HEK293 (cell line): ENCODE results near the gene PPARD.
A peak's percentile ranks its signal among the peaks of the same experiment; 100 is the strongest.

Experiments
- CTCF ChIA-PET: fragments of 350-600 bp; formaldehyde crosslinking; extraction: SDS; loops from one replicate; lab custom pipeline; 2021; ENCODE audit warnings: antibody characterized with exemption; lab: Yijun Ruan, JAX
- POLR2A ChIA-PET: fragments of 300-600 bp; formaldehyde crosslinking; extraction: SDS; loops from one replicate; lab custom pipeline; 2020; ENCODE audit warnings: antibody characterized with exemption, inconsistent platforms; lab: Yijun Ruan, JAX
- H3K27ac ChIP-seq: fragments of 200-500 bp; sonication (Bioruptor generic); 2 replicates; pipeline ENCODE4 v1.5.1; 2014; ENCODE audit warnings: low read depth, low read length, control low read depth, inconsistent platforms; ENCODE audit errors: extremely low read depth
- H3K36me3 ChIP-seq, 2 experiments: fragments of 200-500 bp in 1 of 2; sonication (Bioruptor generic) in 1 of 2; 1 replicate in 1 of 2; 2 replicates in 1 of 2; pipeline ENCODE4 v1.5.1; 2014 to 2017; ENCODE audit warnings: inconsistent platforms in 2 of 2, low read length in 2 of 2; ENCODE audit not compliant: control insufficient read depth in 2 of 2, insufficient read depth in 1 of 2
- H3K4me1 ChIP-seq: fragments of 200-500 bp; sonication (Bioruptor generic); 2 replicates; pipeline ENCODE4 v1.5.1; 2014; ENCODE audit warnings: mild to moderate bottlenecking, low read length, inconsistent platforms; ENCODE audit not compliant: control insufficient read depth, insufficient read depth
- H3K4me3 ChIP-seq: 2 replicates; pipeline ENCODE4 v1.5.1; 2011; ENCODE audit warnings: low read depth, mild to moderate bottlenecking, control low read depth, low read length, moderate library complexity
- H3K9me3 ChIP-seq: fragments of 200-500 bp; sonication (Bioruptor generic); 2 replicates; pipeline ENCODE4 v1.5.1; 2014; ENCODE audit warnings: low read depth, low read length, inconsistent platforms; ENCODE audit not compliant: control insufficient read depth, insufficient read depth
- SCRT1 ChIP-seq: fragments of 450-650 bp; formaldehyde crosslinking; IDR thresholded peaks from 2 replicates; pipeline ENCODE4 v1.5.1; 2016; ENCODE audit warnings: missing biosample characterization, missing genetic modification characterization, borderline replicate concordance
- ZBTB21 ChIP-seq: fragments of 450-650 bp; formaldehyde crosslinking; IDR thresholded peaks from 2 replicates; pipeline ENCODE4 v1.5.1; 2017; ENCODE audit warnings: missing biosample characterization, missing genetic modification characterization
- ZFP37 ChIP-seq: fragments of 450-650 bp; formaldehyde crosslinking; IDR thresholded peaks from 2 replicates; pipeline ENCODE4 v1.5.1; 2016; ENCODE audit warnings: missing biosample characterization, missing genetic modification characterization
- ZNF16 ChIP-seq: fragments of 450-650 bp; formaldehyde crosslinking; IDR thresholded peaks from 2 replicates; pipeline ENCODE4 v1.5.1; 2016; ENCODE audit warnings: low read depth, missing biosample characterization, missing genetic modification characterization
- ZNF2 ChIP-seq: fragments of 450-650 bp; formaldehyde crosslinking; IDR thresholded peaks from 2 replicates; pipeline ENCODE4 v1.5.1; 2016; ENCODE audit warnings: missing biosample characterization, missing genetic modification characterization
- ZNF211 ChIP-seq: fragments of 450-650 bp; formaldehyde crosslinking; IDR thresholded peaks from 2 replicates; pipeline ENCODE4 v1.5.1; 2016; ENCODE audit warnings: low read depth, missing biosample characterization, missing genetic modification characterization
- ZNF664 ChIP-seq: fragments of 450-650 bp; formaldehyde crosslinking; IDR thresholded peaks from 2 replicates; pipeline ENCODE4 v1.5.1; 2016; ENCODE audit warnings: missing biosample characterization, missing genetic modification characterization
- ZNF76 ChIP-seq: fragments of 450-650 bp; formaldehyde crosslinking; IDR thresholded peaks from 2 replicates; pipeline ENCODE4; 2016; ENCODE audit warnings: low read depth, missing biosample characterization, missing genetic modification characterization, borderline replicate concordance
- ZSCAN16 ChIP-seq: fragments of 450-650 bp; formaldehyde crosslinking; IDR thresholded peaks from 2 replicates; pipeline ENCODE4 v1.5.1; 2016; ENCODE audit warnings: missing biosample characterization, missing genetic modification characterization
- ZSCAN30 ChIP-seq: fragments of 450-650 bp; IDR thresholded peaks from 2 replicates; pipeline ENCODE4 v1.5.1; 2018; ENCODE audit warnings: missing biosample characterization, mild to moderate bottlenecking, missing genetic modification characterization, moderate library complexity
- TF ChIP-seq, protein P1 (sequence below): fragments of 450-650 bp; formaldehyde crosslinking; IDR thresholded peaks from 2 replicates; pipeline ENCODE4 v1.5.1; 2017; ENCODE audit warnings: missing biosample characterization, missing genetic modification characterization
- TF ChIP-seq, protein P2 (sequence below): fragments of 450-650 bp; formaldehyde crosslinking; IDR thresholded peaks from 2 replicates; pipeline ENCODE4 v1.5.1; 2016; ENCODE audit warnings: missing biosample characterization, missing genetic modification characterization
- TF ChIP-seq, protein P3 (sequence below): fragments of 450-650 bp; formaldehyde crosslinking; IDR thresholded peaks from 2 replicates; pipeline ENCODE4 v1.5.1; 2017; ENCODE audit warnings: missing biosample characterization, missing genetic modification characterization
- TF ChIP-seq, protein P4 (sequence below): fragments of 450-650 bp; formaldehyde crosslinking; IDR thresholded peaks from 2 replicates; pipeline ENCODE4 v1.5.1; 2016; ENCODE audit warnings: missing biosample characterization, missing genetic modification characterization
- TF ChIP-seq, protein P5 (sequence below): fragments of 450-650 bp; formaldehyde crosslinking; IDR thresholded peaks from 2 replicates; pipeline ENCODE4 v1.5.1; 2016; ENCODE audit warnings: missing biosample characterization, missing genetic modification characterization
- TF ChIP-seq, protein P6 (sequence below): fragments of 450-650 bp; formaldehyde crosslinking; IDR thresholded peaks from 2 replicates; pipeline ENCODE4 v1.5.1; 2016; ENCODE audit warnings: missing biosample characterization, missing genetic modification characterization, borderline replicate concordance
- TF ChIP-seq, protein P7 (sequence below): fragments of 450-650 bp; formaldehyde crosslinking; IDR thresholded peaks from 2 replicates; pipeline ENCODE4 v1.5.1; 2016; ENCODE audit warnings: missing biosample characterization, missing genetic modification characterization, low read depth

The PPARD gene

DNA sequence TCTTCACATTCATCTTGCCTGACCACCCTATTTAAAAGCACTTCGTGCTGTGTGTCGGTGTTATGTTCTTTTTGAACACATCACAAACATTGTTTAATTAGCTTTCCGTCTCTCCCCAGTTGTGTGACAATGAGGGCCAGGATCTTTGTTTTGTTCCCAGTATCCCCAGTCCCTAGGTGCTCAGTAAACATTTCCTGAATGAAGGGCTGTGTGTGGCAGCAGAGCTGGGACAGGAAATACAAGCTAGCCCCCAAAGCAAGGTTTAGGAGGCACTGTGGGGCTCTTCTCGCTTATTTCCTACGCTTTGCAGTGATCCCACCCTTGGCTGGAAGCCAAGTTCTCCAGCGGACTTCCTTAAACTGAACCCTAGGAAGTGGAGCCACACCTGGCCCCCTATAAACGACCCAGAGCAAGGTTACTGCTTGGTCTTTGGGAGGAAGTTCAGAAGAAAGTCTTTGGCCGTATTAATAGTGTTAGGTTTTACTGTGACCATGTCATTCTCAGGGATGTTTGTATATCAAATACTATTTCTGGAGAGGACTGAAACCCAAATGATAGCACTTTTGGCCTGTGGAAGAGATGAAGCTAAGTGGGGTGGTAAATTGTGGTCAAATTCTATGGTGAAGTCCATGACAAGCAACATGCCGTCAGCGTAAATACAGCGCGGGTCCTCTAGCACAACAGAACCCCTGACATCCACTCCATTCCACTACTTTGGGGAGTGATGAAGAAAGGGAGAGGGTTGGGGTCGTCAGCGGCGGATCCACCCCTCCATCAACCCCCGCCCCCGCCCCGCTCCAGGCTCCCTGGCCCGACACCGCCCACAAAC is 109.2 kb downstream of the PPARD start:
- H3K36me3 ChIP-seq: peaks cover 0 to 10% of the 10 kb centered on the region in 2 experiments; a peak in 2 of 3 replicates
- ChIA-PET POLR2A (interaction anchor here (0.6 to 5.8 kb wide), 6 partner anchors 13 to 192 kb away, joined by 3 to 56 read pairs (median 6); partner anchors contain the start of genes PPARD, RPL10A and ZNF76), CTCF (interaction anchor here (0.6 to 10.3 kb wide), 18 partner anchors 12 to 336 kb away, joined by 3 to 149 read pairs (median 6); partner anchors contain the start of genes DEF6, PPARD and RPL10A)
- H3K4me3 ChIP-seq: peak overlapping the region; percentile 35
- no peak overlapping the region for H3K27ac ChIP-seq
- H3K4me1 ChIP-seq: peaks cover 23% of the 10 kb centered on the region
- H3K9me3 ChIP-seq: no peaks in the 10 kb centered on the region
- TF ChIP-seq, protein P1, sequence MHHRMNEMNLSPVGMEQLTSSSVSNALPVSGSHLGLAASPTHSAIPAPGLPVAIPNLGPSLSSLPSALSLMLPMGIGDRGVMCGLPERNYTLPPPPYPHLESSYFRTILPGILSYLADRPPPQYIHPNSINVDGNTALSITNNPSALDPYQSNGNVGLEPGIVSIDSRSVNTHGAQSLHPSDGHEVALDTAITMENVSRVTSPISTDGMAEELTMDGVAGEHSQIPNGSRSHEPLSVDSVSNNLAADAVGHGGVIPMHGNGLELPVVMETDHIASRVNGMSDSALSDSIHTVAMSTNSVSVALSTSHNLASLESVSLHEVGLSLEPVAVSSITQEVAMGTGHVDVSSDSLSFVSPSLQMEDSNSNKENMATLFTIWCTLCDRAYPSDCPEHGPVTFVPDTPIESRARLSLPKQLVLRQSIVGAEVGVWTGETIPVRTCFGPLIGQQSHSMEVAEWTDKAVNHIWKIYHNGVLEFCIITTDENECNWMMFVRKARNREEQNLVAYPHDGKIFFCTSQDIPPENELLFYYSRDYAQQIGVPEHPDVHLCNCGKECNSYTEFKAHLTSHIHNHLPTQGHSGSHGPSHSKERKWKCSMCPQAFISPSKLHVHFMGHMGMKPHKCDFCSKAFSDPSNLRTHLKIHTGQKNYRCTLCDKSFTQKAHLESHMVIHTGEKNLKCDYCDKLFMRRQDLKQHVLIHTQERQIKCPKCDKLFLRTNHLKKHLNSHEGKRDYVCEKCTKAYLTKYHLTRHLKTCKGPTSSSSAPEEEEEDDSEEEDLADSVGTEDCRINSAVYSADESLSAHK: no peak
- TF ChIP-seq, protein P2, sequence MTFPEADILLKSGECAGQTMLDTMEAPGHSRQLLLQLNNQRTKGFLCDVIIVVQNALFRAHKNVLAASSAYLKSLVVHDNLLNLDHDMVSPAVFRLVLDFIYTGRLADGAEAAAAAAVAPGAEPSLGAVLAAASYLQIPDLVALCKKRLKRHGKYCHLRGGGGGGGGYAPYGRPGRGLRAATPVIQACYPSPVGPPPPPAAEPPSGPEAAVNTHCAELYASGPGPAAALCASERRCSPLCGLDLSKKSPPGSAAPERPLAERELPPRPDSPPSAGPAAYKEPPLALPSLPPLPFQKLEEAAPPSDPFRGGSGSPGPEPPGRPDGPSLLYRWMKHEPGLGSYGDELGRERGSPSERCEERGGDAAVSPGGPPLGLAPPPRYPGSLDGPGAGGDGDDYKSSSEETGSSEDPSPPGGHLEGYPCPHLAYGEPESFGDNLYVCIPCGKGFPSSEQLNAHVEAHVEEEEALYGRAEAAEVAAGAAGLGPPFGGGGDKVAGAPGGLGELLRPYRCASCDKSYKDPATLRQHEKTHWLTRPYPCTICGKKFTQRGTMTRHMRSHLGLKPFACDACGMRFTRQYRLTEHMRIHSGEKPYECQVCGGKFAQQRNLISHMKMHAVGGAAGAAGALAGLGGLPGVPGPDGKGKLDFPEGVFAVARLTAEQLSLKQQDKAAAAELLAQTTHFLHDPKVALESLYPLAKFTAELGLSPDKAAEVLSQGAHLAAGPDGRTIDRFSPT (tag by site-specific recombination): no peak
- TF ChIP-seq, protein P3, sequence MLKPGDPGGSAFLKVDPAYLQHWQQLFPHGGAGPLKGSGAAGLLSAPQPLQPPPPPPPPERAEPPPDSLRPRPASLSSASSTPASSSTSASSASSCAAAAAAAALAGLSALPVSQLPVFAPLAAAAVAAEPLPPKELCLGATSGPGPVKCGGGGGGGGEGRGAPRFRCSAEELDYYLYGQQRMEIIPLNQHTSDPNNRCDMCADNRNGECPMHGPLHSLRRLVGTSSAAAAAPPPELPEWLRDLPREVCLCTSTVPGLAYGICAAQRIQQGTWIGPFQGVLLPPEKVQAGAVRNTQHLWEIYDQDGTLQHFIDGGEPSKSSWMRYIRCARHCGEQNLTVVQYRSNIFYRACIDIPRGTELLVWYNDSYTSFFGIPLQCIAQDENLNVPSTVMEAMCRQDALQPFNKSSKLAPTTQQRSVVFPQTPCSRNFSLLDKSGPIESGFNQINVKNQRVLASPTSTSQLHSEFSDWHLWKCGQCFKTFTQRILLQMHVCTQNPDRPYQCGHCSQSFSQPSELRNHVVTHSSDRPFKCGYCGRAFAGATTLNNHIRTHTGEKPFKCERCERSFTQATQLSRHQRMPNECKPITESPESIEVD (tag by site-specific recombination): no peak
- TF ChIP-seq ZNF76 (tag by site-specific recombination) (no peak), ZNF16 (tag by site-specific recombination) (no peak), ZSCAN30 (no peak), ZNF211 (tag by site-specific recombination) (no peak), ZBTB21 (tag by site-specific recombination) (no peak), ZFP37 (tag by site-specific recombination) (no peak), ZNF664 (tag by site-specific recombination) (peak; percentile 53; the same call in 1 of the 2 replicates), ZNF2 (tag by site-specific recombination) (no peak), SCRT1 (no peak), ZSCAN16 (peak; percentile 88)
- TF ChIP-seq, protein P4, sequence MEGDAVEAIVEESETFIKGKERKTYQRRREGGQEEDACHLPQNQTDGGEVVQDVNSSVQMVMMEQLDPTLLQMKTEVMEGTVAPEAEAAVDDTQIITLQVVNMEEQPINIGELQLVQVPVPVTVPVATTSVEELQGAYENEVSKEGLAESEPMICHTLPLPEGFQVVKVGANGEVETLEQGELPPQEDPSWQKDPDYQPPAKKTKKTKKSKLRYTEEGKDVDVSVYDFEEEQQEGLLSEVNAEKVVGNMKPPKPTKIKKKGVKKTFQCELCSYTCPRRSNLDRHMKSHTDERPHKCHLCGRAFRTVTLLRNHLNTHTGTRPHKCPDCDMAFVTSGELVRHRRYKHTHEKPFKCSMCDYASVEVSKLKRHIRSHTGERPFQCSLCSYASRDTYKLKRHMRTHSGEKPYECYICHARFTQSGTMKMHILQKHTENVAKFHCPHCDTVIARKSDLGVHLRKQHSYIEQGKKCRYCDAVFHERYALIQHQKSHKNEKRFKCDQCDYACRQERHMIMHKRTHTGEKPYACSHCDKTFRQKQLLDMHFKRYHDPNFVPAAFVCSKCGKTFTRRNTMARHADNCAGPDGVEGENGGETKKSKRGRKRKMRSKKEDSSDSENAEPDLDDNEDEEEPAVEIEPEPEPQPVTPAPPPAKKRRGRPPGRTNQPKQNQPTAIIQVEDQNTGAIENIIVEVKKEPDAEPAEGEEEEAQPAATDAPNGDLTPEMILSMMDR (tag by site-specific recombination): no peak
- TF ChIP-seq, protein P5, sequence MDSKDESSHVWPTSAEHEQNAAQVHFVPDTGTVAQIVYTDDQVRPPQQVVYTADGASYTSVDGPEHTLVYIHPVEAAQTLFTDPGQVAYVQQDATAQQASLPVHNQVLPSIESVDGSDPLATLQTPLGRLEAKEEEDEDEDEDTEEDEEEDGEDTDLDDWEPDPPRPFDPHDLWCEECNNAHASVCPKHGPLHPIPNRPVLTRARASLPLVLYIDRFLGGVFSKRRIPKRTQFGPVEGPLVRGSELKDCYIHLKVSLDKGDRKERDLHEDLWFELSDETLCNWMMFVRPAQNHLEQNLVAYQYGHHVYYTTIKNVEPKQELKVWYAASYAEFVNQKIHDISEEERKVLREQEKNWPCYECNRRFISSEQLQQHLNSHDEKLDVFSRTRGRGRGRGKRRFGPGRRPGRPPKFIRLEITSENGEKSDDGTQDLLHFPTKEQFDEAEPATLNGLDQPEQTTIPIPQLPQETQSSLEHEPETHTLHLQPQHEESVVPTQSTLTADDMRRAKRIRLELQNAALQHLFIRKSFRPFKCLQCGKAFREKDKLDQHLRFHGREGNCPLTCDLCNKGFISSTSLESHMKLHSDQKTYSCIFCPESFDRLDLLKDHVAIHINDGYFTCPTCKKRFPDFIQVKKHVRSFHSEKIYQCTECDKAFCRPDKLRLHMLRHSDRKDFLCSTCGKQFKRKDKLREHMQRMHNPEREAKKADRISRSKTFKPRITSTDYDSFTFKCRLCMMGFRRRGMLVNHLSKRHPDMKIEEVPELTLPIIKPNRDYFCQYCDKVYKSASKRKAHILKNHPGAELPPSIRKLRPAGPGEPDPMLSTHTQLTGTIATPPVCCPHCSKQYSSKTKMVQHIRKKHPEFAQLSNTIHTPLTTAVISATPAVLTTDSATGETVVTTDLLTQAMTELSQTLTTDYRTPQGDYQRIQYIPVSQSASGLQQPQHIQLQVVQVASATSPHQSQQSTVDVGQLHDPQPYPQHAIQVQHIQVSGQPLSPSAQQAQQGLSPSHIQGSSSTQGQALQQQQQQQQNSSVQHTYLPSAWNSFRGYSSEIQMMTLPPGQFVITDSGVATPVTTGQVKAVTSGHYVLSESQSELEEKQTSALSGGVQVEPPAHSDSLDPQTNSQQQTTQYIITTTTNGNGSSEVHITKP (tag by site-specific recombination): peak; percentile 85
- TF ChIP-seq, protein P6, sequence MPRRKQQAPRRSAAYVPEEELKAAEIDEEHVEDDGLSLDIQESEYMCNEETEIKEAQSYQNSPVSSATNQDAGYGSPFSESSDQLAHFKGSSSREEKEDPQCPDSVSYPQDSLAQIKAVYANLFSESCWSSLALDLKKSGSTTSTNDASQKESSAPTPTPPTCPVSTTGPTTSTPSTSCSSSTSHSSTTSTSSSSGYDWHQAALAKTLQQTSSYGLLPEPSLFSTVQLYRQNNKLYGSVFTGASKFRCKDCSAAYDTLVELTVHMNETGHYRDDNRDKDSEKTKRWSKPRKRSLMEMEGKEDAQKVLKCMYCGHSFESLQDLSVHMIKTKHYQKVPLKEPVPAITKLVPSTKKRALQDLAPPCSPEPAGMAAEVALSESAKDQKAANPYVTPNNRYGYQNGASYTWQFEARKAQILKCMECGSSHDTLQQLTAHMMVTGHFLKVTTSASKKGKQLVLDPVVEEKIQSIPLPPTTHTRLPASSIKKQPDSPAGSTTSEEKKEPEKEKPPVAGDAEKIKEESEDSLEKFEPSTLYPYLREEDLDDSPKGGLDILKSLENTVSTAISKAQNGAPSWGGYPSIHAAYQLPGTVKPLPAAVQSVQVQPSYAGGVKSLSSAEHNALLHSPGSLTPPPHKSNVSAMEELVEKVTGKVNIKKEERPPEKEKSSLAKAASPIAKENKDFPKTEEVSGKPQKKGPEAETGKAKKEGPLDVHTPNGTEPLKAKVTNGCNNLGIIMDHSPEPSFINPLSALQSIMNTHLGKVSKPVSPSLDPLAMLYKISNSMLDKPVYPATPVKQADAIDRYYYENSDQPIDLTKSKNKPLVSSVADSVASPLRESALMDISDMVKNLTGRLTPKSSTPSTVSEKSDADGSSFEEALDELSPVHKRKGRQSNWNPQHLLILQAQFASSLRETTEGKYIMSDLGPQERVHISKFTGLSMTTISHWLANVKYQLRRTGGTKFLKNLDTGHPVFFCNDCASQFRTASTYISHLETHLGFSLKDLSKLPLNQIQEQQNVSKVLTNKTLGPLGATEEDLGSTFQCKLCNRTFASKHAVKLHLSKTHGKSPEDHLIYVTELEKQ (tag by site-specific recombination): no peak
- TF ChIP-seq, protein P7, sequence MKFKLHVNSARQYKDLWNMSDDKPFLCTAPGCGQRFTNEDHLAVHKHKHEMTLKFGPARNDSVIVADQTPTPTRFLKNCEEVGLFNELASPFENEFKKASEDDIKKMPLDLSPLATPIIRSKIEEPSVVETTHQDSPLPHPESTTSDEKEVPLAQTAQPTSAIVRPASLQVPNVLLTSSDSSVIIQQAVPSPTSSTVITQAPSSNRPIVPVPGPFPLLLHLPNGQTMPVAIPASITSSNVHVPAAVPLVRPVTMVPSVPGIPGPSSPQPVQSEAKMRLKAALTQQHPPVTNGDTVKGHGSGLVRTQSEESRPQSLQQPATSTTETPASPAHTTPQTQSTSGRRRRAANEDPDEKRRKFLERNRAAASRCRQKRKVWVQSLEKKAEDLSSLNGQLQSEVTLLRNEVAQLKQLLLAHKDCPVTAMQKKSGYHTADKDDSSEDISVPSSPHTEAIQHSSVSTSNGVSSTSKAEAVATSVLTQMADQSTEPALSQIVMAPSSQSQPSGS (tag by site-specific recombination): no peak
- TF ChIP-seq, all 188 proteins: peak for 3
